Measurements from ENCODE around the gene RFX6. TPM values are rescaled to one million over a fixed set of nuclear protein-coding genes. Genes with fewer than 3 reads are reported as not detected.

Gene RFX6
- total and polyA plus RNA-seq, 2 donors (not counting 1 experiment from before 2014, with no cell fraction given), result not detected

DNA sequence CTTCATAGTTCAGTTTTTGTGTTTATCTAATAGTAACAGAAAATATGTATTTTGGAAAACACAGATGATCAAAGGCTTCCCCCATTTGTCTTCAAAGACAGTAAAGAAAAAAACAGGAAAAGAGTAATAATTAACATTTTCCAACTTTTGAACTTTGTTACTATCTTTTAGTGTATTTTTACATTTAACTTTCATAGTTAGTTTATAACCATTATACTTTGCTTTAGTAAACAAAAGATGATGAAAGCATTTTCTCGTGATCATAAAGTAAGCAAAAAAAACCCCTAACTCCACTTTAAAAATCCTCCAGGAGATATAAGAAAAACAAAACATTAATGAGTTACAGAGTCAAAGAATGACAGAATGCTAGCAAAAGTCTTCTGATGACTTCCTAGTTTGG lies 34.6 kb upstream of the RFX6 start:
- intact Hi-C loops (cut with micrococcal nuclease), result loop anchor here (10.0 kb wide), 1 partner anchor 308 kb away; no protein-coding TSS in a partner anchor
- WGBS (ENCODE audit: insufficient coverage), result no CpG with 5 or more reads among the region's 1 CpG

GRCh38 chr6:116847227-116847626 lies 29.8 kb upstream of the RFX6 start:
- H3K4me3 ChIP-seq (ENCODE audit: control extremely low read depth in 1 of 5, extremely low read depth in 1 of 5, insufficient read depth in 1 of 5, low read depth in 2 of 5, low read length in 4 of 5), result no peak overlapping the region
- no peak overlapping the region for H2AFZ ChIP-seq (ENCODE audit: insufficient read depth, low read depth, low read length, poor library complexity, severe bottlenecking)
- H4K20me1 ChIP-seq (ENCODE audit: control insufficient read depth, insufficient read depth, low read length, poor library complexity, severe bottlenecking), result no peaks in the 10 kb centered on the region
- Mint-ChIP-seq H3K9me3 (ENCODE audit: insufficient read depth) (peaks cover 6% of the 10 kb centered on the region), H3K27ac (no peak overlapping the region), H3K4me1 (no peaks in the 10 kb centered on the region), H3K4me3 (no peak overlapping the region), H3K27me3 (peaks cover 23% of the 10 kb centered on the region)
- no peaks in the 10 kb centered on the region for H3K36me3 ChIP-seq (replicated peaks in 1 of 2; ENCODE audit: control extremely low read depth in 1 of 2, control insufficient read depth in 1 of 2, extremely low read depth in 1 of 2, insufficient read depth in 2 of 2, low read length in 1 of 2)
- H3K27ac ChIP-seq (ENCODE audit: low read length in 2 of 2), result no peak overlapping the region
- no peak overlapping the region for H3K4me2 ChIP-seq (replicated peaks; ENCODE audit: low read depth, low read length, poor library complexity, severe bottlenecking)
- 14% methylated on average over 1 of the region's 1 CpG for WGBS (ENCODE audit: insufficient coverage)
- no peaks in the 10 kb centered on the region for H3K27me3 ChIP-seq (replicated peaks in 1 of 4; ENCODE audit: control extremely low read depth in 1 of 4, control insufficient read depth in 3 of 4, insufficient read depth in 4 of 4, low read length in 3 of 4)
- H3K79me2 ChIP-seq (ENCODE audit: control insufficient read depth, insufficient read depth, low read length), result no peaks in the 10 kb centered on the region
- no peaks in the 10 kb centered on the region for H3K4me1 ChIP-seq (ENCODE audit: control insufficient read depth in 2 of 2, insufficient read depth in 2 of 2, low read length in 2 of 2)
- intact Hi-C loops (cut with micrococcal nuclease), result loop anchor here (10.0 kb wide), 1 partner anchor 312 kb away; no protein-coding TSS in a partner anchor
- TF ChIP-seq, protein P1, sequence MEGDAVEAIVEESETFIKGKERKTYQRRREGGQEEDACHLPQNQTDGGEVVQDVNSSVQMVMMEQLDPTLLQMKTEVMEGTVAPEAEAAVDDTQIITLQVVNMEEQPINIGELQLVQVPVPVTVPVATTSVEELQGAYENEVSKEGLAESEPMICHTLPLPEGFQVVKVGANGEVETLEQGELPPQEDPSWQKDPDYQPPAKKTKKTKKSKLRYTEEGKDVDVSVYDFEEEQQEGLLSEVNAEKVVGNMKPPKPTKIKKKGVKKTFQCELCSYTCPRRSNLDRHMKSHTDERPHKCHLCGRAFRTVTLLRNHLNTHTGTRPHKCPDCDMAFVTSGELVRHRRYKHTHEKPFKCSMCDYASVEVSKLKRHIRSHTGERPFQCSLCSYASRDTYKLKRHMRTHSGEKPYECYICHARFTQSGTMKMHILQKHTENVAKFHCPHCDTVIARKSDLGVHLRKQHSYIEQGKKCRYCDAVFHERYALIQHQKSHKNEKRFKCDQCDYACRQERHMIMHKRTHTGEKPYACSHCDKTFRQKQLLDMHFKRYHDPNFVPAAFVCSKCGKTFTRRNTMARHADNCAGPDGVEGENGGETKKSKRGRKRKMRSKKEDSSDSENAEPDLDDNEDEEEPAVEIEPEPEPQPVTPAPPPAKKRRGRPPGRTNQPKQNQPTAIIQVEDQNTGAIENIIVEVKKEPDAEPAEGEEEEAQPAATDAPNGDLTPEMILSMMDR (IDR thresholded peaks at IDR 0.05), result no peak
- TF ChIP-seq EZH2 (IDR thresholded peaks at IDR 0.05; ENCODE audit: borderline replicate concordance, insufficient read depth, low read depth, low read length, poor library complexity, severe bottlenecking), result no peak
- POLR2A ChIA-PET, result no interaction called here
- CTCF ChIA-PET, result no interaction called here
- ATAC-seq (ENCODE audit: low read depth) (no peak), DNase-seq (no peak)
- H3K9ac ChIP-seq (ENCODE audit: low read length), result no peak overlapping the region
- no peaks in the 10 kb centered on the region for H3K9me3 ChIP-seq (ENCODE audit: control extremely low read depth in 1 of 3, control insufficient read depth in 2 of 3, insufficient read depth in 1 of 3, low read length in 2 of 3)

More for the DNA sequence above, 34.6 kb upstream of the RFX6 start:
- H3K4me3 ChIP-seq (ENCODE audit: control extremely low read depth in 1 of 5, extremely low read depth in 1 of 5, insufficient read depth in 1 of 5, low read depth in 2 of 5, low read length in 4 of 5), result no peak overlapping the region
- H3K27ac ChIP-seq (ENCODE audit: low read length in 2 of 2), result no peak overlapping the region
- no peak overlapping the region for H3K4me2 ChIP-seq (replicated peaks; ENCODE audit: low read depth, low read length, poor library complexity, severe bottlenecking)
- TF ChIP-seq EZH2 (IDR thresholded peaks at IDR 0.05; ENCODE audit: borderline replicate concordance, insufficient read depth, low read depth, low read length, poor library complexity, severe bottlenecking), result no peak
- TF ChIP-seq, protein P1 (IDR thresholded peaks at IDR 0.05), result no peak
- CTCF ChIA-PET, result no interaction called here
- no peak overlapping the region for H3K27ac Mint-ChIP-seq
- H2AFZ ChIP-seq (ENCODE audit: insufficient read depth, low read depth, low read length, poor library complexity, severe bottlenecking), result no peak overlapping the region
- H3K4me3 Mint-ChIP-seq, result no peak overlapping the region
- H3K9ac ChIP-seq (ENCODE audit: low read length), result no peak overlapping the region
- no peaks in the 10 kb centered on the region for H3K79me2 ChIP-seq (ENCODE audit: control insufficient read depth, insufficient read depth, low read length)
- DNase-seq, result no peak
- no peaks in the 10 kb centered on the region for H3K4me1 ChIP-seq (ENCODE audit: control insufficient read depth in 2 of 2, insufficient read depth in 2 of 2, low read length in 2 of 2)
- H3K27me3 Mint-ChIP-seq, result peaks cover 8% of the 10 kb centered on the region
- POLR2A ChIA-PET, result no interaction called here
- no peaks in the 10 kb centered on the region for H3K36me3 ChIP-seq (replicated peaks in 1 of 2; ENCODE audit: control extremely low read depth in 1 of 2, control insufficient read depth in 1 of 2, extremely low read depth in 1 of 2, insufficient read depth in 2 of 2, low read length in 1 of 2)
- H3K9me3 ChIP-seq (ENCODE audit: control extremely low read depth in 1 of 3, control insufficient read depth in 2 of 3, insufficient read depth in 1 of 3, low read length in 2 of 3), result no peaks in the 10 kb centered on the region
- H3K9me3 Mint-ChIP-seq (ENCODE audit: insufficient read depth), result no peaks in the 10 kb centered on the region
- no peak for ATAC-seq (ENCODE audit: low read depth)
- no peaks in the 10 kb centered on the region for H4K20me1 ChIP-seq (ENCODE audit: control insufficient read depth, insufficient read depth, low read length, poor library complexity, severe bottlenecking)
- H3K4me1 Mint-ChIP-seq, result no peaks in the 10 kb centered on the region
- no peaks in the 10 kb centered on the region for H3K27me3 ChIP-seq (replicated peaks in 1 of 4; ENCODE audit: control extremely low read depth in 1 of 4, control insufficient read depth in 3 of 4, insufficient read depth in 4 of 4, low read length in 3 of 4)

Measured in B cell (primary cell).